MCF 10A (cell line): ENCODE results near the gene SURF1. TPM values are rescaled to one million over a fixed set of nuclear protein-coding genes. Genes with fewer than 3 reads are reported as not detected.
"Not testable (repeated sequence)": the region's sequence is repeated elsewhere in the genome, so short reads cannot be mapped to it uniquely, and the experiment has no call there.

Source experiments
- BruUV-seq: library from RNA; stranded (reverse); fragments of 400-500 nt; replicated peaks from 2 replicates; lab custom pipeline; 2021; lab: Mats Ljungman, UMichigan
- CTCF ChIA-PET: fragments of 300-600 bp; sonication (Branson Sonifier 250); formaldehyde crosslinking; extraction: SDS; loops from one replicate; lab custom pipeline; 2021; ENCODE audit warnings: antibody characterized with exemption, inconsistent platforms; lab: Yijun Ruan, JAX
- POLR2A ChIA-PET: fragments of 300-600, 350-650 bp; sonication (Branson Sonifier 250); formaldehyde crosslinking; extraction: SDS; loops from one replicate; lab custom pipeline; 2020; ENCODE audit warnings: antibody characterized with exemption, inconsistent platforms; lab: Yijun Ruan, JAX
- DNase-seq: peaks from one replicate; pipeline ENCODE4 v3.0.0-alpha.2; 2018; ENCODE audit not compliant: unreplicated experiment
- H3K27ac Mint-ChIP-seq: one replicate; pipeline ENCODE4 v1.8.0; 2022; ENCODE audit warnings: mild to moderate bottlenecking, low read depth, mixed read lengths; ENCODE audit not compliant: unreplicated experiment
- H3K27me3 Mint-ChIP-seq: one replicate; pipeline ENCODE4 v1.8.0; 2022; ENCODE audit warnings: mixed read lengths; ENCODE audit not compliant: insufficient read depth, unreplicated experiment
- H3K36me3 Mint-ChIP-seq: one replicate; pipeline ENCODE4 v1.8.0; 2022; ENCODE audit warnings: mild to moderate bottlenecking, moderate library complexity, mixed read lengths; ENCODE audit not compliant: insufficient read depth, unreplicated experiment
- H3K4me1 Mint-ChIP-seq: one replicate; pipeline ENCODE4 v1.8.0; 2022; ENCODE audit warnings: mixed read lengths; ENCODE audit not compliant: insufficient read depth, unreplicated experiment
- H3K4me3 Mint-ChIP-seq: one replicate; pipeline ENCODE4 v1.8.0; 2022; ENCODE audit warnings: mild to moderate bottlenecking, moderate library complexity, mixed read lengths; ENCODE audit not compliant: unreplicated experiment
- H3K9me3 Mint-ChIP-seq: one replicate; pipeline ENCODE4 v1.8.0; 2022; ENCODE audit warnings: mixed read lengths; ENCODE audit not compliant: unreplicated experiment
- intact Hi-C: fragments of 100-400 bp; cut with micrococcal nuclease; formaldehyde crosslinking; loops from 2 replicates; pipeline ENCODE4 v1.14.1; 2022
- total RNA-seq: library from RNA; stranded (reverse); gene quantifications from 2 replicates; pipeline ENCODE4 v1.2.3, GENCODE V29; 2022
- TF ChIP-seq, protein P1 (sequence below): fragments of 200-600 bp; IDR thresholded peaks from one replicate; pipeline ENCODE4 v1.8.0; 2022; ENCODE audit warnings: antibody characterized with exemption, mild to moderate bottlenecking; ENCODE audit not compliant: unreplicated experiment

The SURF1 gene
- total RNA-seq, 1 experiment from 2014 or later: 31.2 TPM

DNA sequence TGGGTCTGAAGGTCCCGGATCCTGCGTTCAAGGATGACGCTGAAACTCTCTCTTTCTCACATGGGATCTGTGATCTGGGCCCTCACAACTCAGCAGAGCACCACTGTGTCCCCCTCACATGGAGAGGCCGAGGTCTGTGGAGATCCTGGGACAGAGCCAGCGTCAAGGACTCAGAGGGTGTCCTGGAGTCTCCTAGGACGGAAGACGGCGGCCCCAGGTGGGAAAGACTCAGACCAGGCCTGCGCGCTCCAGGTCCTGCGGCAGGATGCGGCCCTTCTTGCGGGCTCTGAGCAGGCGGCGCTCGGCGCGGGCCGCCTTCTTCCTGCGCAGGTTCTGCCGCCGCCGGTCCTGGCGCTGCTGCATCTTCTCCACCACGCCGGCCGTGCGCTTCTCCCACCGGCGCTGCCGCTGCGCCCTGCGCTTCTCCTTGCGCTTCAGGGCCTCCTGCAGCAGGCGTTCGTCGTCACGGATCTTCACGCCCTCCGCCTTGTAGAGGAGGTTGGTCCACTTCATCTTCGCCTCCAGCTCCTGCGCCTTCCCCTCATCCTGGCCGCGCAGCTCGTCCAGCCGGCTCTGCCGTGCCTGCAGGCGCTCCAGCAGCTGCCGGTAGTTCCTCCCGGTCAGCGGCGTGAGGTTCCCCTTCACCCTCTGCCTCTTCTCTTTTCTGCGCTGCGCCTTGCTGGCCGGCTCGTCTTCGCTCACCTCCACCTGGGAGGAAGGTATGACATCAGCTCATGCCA is 24.5 kb downstream of the SURF1 start:
- no peaks in the 10 kb centered on the region for H3K9me3 Mint-ChIP-seq
- TF ChIP-seq, protein P1, sequence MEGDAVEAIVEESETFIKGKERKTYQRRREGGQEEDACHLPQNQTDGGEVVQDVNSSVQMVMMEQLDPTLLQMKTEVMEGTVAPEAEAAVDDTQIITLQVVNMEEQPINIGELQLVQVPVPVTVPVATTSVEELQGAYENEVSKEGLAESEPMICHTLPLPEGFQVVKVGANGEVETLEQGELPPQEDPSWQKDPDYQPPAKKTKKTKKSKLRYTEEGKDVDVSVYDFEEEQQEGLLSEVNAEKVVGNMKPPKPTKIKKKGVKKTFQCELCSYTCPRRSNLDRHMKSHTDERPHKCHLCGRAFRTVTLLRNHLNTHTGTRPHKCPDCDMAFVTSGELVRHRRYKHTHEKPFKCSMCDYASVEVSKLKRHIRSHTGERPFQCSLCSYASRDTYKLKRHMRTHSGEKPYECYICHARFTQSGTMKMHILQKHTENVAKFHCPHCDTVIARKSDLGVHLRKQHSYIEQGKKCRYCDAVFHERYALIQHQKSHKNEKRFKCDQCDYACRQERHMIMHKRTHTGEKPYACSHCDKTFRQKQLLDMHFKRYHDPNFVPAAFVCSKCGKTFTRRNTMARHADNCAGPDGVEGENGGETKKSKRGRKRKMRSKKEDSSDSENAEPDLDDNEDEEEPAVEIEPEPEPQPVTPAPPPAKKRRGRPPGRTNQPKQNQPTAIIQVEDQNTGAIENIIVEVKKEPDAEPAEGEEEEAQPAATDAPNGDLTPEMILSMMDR: no peak
- POLR2A ChIA-PET: no interaction called here
- H3K36me3 Mint-ChIP-seq: peaks cover 45% of the 10 kb centered on the region
- intact Hi-C loops: no loop called here
- CTCF ChIA-PET: interaction anchor here (2.9 to 5.1 kb wide), 2 partner anchors 145 to 152 kb away, joined by 12 to 72 read pairs; no protein-coding TSS in a partner anchor
- no peaks in the 10 kb centered on the region for H3K27me3 Mint-ChIP-seq
- no peak overlapping the region for H3K27ac Mint-ChIP-seq
- no peak overlapping the region for H3K4me3 Mint-ChIP-seq
- no TSS peak for BruUV-seq
- no peak for DNase-seq
- H3K4me1 Mint-ChIP-seq: peaks cover 11% of the 10 kb centered on the region

GRCh38 chr9:133331221-133331620 is 25.1 kb downstream of the SURF1 start:
- Mint-ChIP-seq H3K9me3 (no peaks in the 10 kb centered on the region), H3K27me3 (no peaks in the 10 kb centered on the region), H3K27ac (no peak overlapping the region), H3K4me3 (no peak overlapping the region), H3K4me1 (peaks cover 11% of the 10 kb centered on the region), H3K36me3 (peaks cover 43% of the 10 kb centered on the region)
- no peak for DNase-seq
- TF ChIP-seq, protein P1: no peak
- CTCF ChIA-PET: interaction anchor here (0.9 to 5.1 kb wide), 8 partner anchors 11 to 291 kb away, joined by 3 to 72 read pairs (median 8); no protein-coding TSS in a partner anchor
- intact Hi-C loops: no loop called here
- POLR2A ChIA-PET: no interaction called here
- BruUV-seq: no TSS peak

DNA sequence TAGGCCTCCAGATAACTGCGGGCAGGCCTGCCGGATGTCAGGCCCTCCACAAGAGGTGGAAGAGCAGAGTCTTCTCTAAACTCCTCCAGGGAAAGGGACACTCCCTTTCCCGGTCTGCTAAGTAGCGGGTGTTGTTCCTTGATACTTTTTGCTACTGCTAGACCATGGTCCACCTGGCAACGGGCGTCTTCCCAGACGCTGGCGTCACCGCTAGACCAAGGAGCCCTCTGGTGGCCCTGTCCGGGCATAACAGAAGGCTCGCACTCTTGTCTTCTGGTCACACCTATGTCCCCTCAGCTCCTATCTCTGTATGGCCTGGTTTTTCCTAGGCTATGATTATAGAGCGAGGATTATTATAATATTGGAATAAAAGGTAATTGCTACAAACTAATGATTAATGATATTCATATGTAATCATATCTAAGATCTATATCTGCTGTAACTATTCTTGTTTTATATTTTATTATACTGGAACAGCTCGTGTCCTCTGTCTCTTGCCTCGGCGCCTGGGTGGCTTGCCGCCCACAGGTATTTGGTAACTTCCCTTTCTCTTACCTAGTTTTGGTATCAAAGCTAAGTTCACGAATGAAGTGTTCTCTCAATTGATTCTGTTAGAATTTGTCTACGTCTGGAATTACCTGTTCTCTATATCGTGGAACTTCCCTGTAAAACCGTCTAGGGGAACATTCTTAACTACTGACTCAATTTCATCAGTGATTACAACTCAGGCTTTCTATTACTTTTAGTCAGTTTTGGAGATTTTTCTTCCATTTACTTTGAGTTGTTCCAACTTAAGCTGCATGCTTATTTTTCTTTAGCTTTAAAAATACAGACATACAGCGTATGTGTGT is 26.8 kb downstream of the SURF1 start:
- ChIA-PET CTCF (interaction anchor here (0.6 to 5.1 kb wide), 18 partner anchors 9 to 664 kb away, joined by 3 to 72 read pairs (median 4); no protein-coding TSS in a partner anchor), POLR2A (interaction anchor here (0.6 to 1.7 kb wide), 5 partner anchors 14 to 145 kb away, joined by 3 to 6 read pairs (median 3); no protein-coding TSS in a partner anchor)
- DNase-seq: peak; percentile 37
- TF ChIP-seq, protein P1: peak; percentile 70
- not testable (repeated sequence) for H3K27me3 Mint-ChIP-seq, H3K4me1 Mint-ChIP-seq, H3K9me3 Mint-ChIP-seq, H3K4me3 Mint-ChIP-seq, H3K27ac Mint-ChIP-seq, BruUV-seq
- H3K36me3 Mint-ChIP-seq: peaks cover 33% of the 10 kb centered on the region
- intact Hi-C loops: loop anchor here (1.0 kb wide), 1 partner anchor 144 kb away; no protein-coding TSS in a partner anchor
